ENCODE results near the gene IRX4. TPM values are rescaled to one million over a fixed set of nuclear protein-coding genes. Genes with fewer than 3 reads are reported as not detected.
"Not testable (repeated sequence)": the region's sequence is repeated elsewhere in the genome, so short reads cannot be mapped to it uniquely, and the experiment has no call there.

IRX4 gene
- total and polyA plus RNA-seq, 4 donors = not detected

GRCh38 chr5:1870435-1871272, 12.1 kb downstream of the IRX4 start:
- H3K9me3 ChIP-seq (ENCODE audit: control insufficient read depth, low read length); H3K36me3 ChIP-seq (ENCODE audit: control insufficient read depth in 1 of 2, insufficient read depth in 2 of 2, low read length in 1 of 2); DNase-seq; H3K27ac ChIP-seq (ENCODE audit: low read depth in 1 of 2, low read length in 2 of 2); H3K4me3 ChIP-seq (ENCODE audit: low read length in 2 of 2); H3K4me1 ChIP-seq (ENCODE audit: control insufficient read depth in 1 of 2, insufficient read depth in 2 of 2, low read length in 2 of 2); ATAC-seq (ENCODE audit: low FRiP score); intact Hi-C loops (cut with DNase I); H3K27me3 ChIP-seq (ENCODE audit: control insufficient read depth in 1 of 2, insufficient read depth in 2 of 2, low read length in 1 of 2): not testable (repeated sequence)
- WGBS, 2 donors = 92 to 96% methylated on average over 20 to 21 of the region's 21 CpGs

GRCh38 chr5:1868886-1869475, 13.7 kb downstream of the IRX4 start:
- 71 to 76% methylated on average over 18 to 19 of the region's 19 CpGs for WGBS, 2 donors

GRCh38 chr5:1867815-1868143, 14.9 kb downstream of the IRX4 start:
- no peaks in the 10 kb centered on the region for H3K36me3 ChIP-seq (ENCODE audit: control insufficient read depth in 1 of 2, insufficient read depth in 2 of 2, low read length in 1 of 2)
- no peaks in the 10 kb centered on the region for H3K4me1 ChIP-seq (ENCODE audit: control insufficient read depth in 1 of 2, insufficient read depth in 2 of 2, low read length in 2 of 2)
- WGBS, 2 donors = 18 to 48% methylated on average over 19 to 20 of the region's 20 CpGs
- peak; percentile 15 for ATAC-seq (ENCODE audit: low FRiP score)
- no peak overlapping the region for H3K4me3 ChIP-seq (ENCODE audit: low read length in 2 of 2)
- intact Hi-C loops (cut with DNase I) = no loop called here
- no peak overlapping the region for H3K27ac ChIP-seq (ENCODE audit: low read depth in 1 of 2, low read length in 2 of 2)
- no peaks in the 10 kb centered on the region for H3K9me3 ChIP-seq (ENCODE audit: control insufficient read depth, low read length)
- H3K27me3 ChIP-seq (ENCODE audit: control insufficient read depth in 1 of 2, insufficient read depth in 2 of 2, low read length in 1 of 2) = no peaks in the 10 kb centered on the region
- DNase-seq = no peak

More at GRCh38 chr5:1868886-1869475, 13.7 kb downstream of the IRX4 start:
- H3K36me3 ChIP-seq (ENCODE audit: control insufficient read depth in 1 of 2, insufficient read depth in 2 of 2, low read length in 1 of 2) = no peaks in the 10 kb centered on the region
- no peak overlapping the region for H3K27ac ChIP-seq (ENCODE audit: low read depth in 1 of 2, low read length in 2 of 2)
- no peak overlapping the region for H3K4me3 ChIP-seq (ENCODE audit: low read length in 2 of 2)
- ATAC-seq (ENCODE audit: low FRiP score) (no peak), DNase-seq (no peak)
- H3K4me1 ChIP-seq (ENCODE audit: control insufficient read depth in 1 of 2, insufficient read depth in 2 of 2, low read length in 2 of 2) = no peaks in the 10 kb centered on the region
- no peaks in the 10 kb centered on the region for H3K27me3 ChIP-seq (ENCODE audit: control insufficient read depth in 1 of 2, insufficient read depth in 2 of 2, low read length in 1 of 2)
- H3K9me3 ChIP-seq (ENCODE audit: control insufficient read depth, low read length) = no peaks in the 10 kb centered on the region
- intact Hi-C loops (cut with DNase I) = no loop called here

GRCh38 chr5:1867114-1867814, 15.5 kb downstream of the IRX4 start:
- WGBS, 2 donors = 12 to 25% methylated on average over 8 of the region's 8 CpGs
- Histone ChIP-seq H3K27ac (ENCODE audit: low read depth in 1 of 2, low read length in 2 of 2) (no peak overlapping the region), H3K36me3 (ENCODE audit: control insufficient read depth in 1 of 2, insufficient read depth in 2 of 2, low read length in 1 of 2) (no peaks in the 10 kb centered on the region), H3K4me3 (ENCODE audit: low read length in 2 of 2) (no peak overlapping the region), H3K9me3 (ENCODE audit: control insufficient read depth, low read length) (no peaks in the 10 kb centered on the region), H3K4me1 (ENCODE audit: control insufficient read depth in 1 of 2, insufficient read depth in 2 of 2, low read length in 2 of 2) (no peaks in the 10 kb centered on the region), H3K27me3 (ENCODE audit: control insufficient read depth in 1 of 2, insufficient read depth in 2 of 2, low read length in 1 of 2) (no peaks in the 10 kb centered on the region)
- DNase-seq = no peak
- ATAC-seq (ENCODE audit: low FRiP score) = no peak
- intact Hi-C loops (cut with DNase I) = no loop called here

- Histone ChIP-seq H3K27ac (ENCODE audit: low read depth in 1 of 2, low read length in 2 of 2) (no peak overlapping the region), H3K9me3 (ENCODE audit: control insufficient read depth, low read length) (no peaks in the 10 kb centered on the region), H3K36me3 (ENCODE audit: control insufficient read depth in 1 of 2, insufficient read depth in 2 of 2, low read length in 1 of 2) (no peaks in the 10 kb centered on the region), H3K4me1 (ENCODE audit: control insufficient read depth in 1 of 2, insufficient read depth in 2 of 2, low read length in 2 of 2) (no peaks in the 10 kb centered on the region), H3K27me3 (ENCODE audit: control insufficient read depth in 1 of 2, insufficient read depth in 2 of 2, low read length in 1 of 2) (no peaks in the 10 kb centered on the region), H3K4me3 (ENCODE audit: low read length in 2 of 2) (no peak overlapping the region)
- WGBS, 2 donors = 57 to 58% methylated on average over 14 of the region's 14 CpGs
- ATAC-seq (ENCODE audit: low FRiP score) = no peak
- no peak for DNase-seq
- intact Hi-C loops (cut with DNase I) = no loop called here
Observed at GRCh38 chr5:1865948-1866347, 16.8 kb downstream of the IRX4 start.

- no peak for DNase-seq
- Histone ChIP-seq H3K4me3 (ENCODE audit: low read length in 2 of 2) (no peak overlapping the region), H3K36me3 (ENCODE audit: control insufficient read depth in 1 of 2, insufficient read depth in 2 of 2, low read length in 1 of 2) (no peaks in the 10 kb centered on the region), H3K27ac (ENCODE audit: low read depth in 1 of 2, low read length in 2 of 2) (no peak overlapping the region), H3K4me1 (ENCODE audit: control insufficient read depth in 1 of 2, insufficient read depth in 2 of 2, low read length in 2 of 2) (no peaks in the 10 kb centered on the region), H3K27me3 (ENCODE audit: control insufficient read depth in 1 of 2, insufficient read depth in 2 of 2, low read length in 1 of 2) (no peaks in the 10 kb centered on the region), H3K9me3 (ENCODE audit: control insufficient read depth, low read length) (no peaks in the 10 kb centered on the region)
- ATAC-seq (ENCODE audit: low FRiP score) = no peak
- whole genome bisulfite sequencing, 2 donors = 65 to 70% methylated on average over 14 of the region's 14 CpGs
- intact Hi-C loops (cut with DNase I) = no loop called here
Observed at GRCh38 chr5:1865486-1865885, 17.2 kb downstream of the IRX4 start.

GRCh38 chr5:1864896-1865440, 17.8 kb downstream of the IRX4 start:
- intact Hi-C loops (cut with DNase I) = no loop called here
- no peak overlapping the region for H3K4me3 ChIP-seq (ENCODE audit: low read length in 2 of 2)
- H3K27ac ChIP-seq (ENCODE audit: low read depth in 1 of 2, low read length in 2 of 2) = no peak overlapping the region
- WGBS, 2 donors = 86 to 89% methylated on average over 16 of the region's 16 CpGs
- DNase-seq (no peak), ATAC-seq (ENCODE audit: low FRiP score) (no peak)
- no peaks in the 10 kb centered on the region for H3K27me3 ChIP-seq (ENCODE audit: control insufficient read depth in 1 of 2, insufficient read depth in 2 of 2, low read length in 1 of 2)
- no peaks in the 10 kb centered on the region for H3K4me1 ChIP-seq (ENCODE audit: control insufficient read depth in 1 of 2, insufficient read depth in 2 of 2, low read length in 2 of 2)
- no peaks in the 10 kb centered on the region for H3K9me3 ChIP-seq (ENCODE audit: control insufficient read depth, low read length)
- H3K36me3 ChIP-seq (ENCODE audit: control insufficient read depth in 1 of 2, insufficient read depth in 2 of 2, low read length in 1 of 2) = no peaks in the 10 kb centered on the region

- Histone ChIP-seq H3K4me3 (ENCODE audit: low read length in 2 of 2) (no peak overlapping the region), H3K4me1 (ENCODE audit: control insufficient read depth in 1 of 2, insufficient read depth in 2 of 2, low read length in 2 of 2) (no peaks in the 10 kb centered on the region), H3K36me3 (ENCODE audit: control insufficient read depth in 1 of 2, insufficient read depth in 2 of 2, low read length in 1 of 2) (no peaks in the 10 kb centered on the region), H3K9me3 (ENCODE audit: control insufficient read depth, low read length) (no peaks in the 10 kb centered on the region), H3K27ac (ENCODE audit: low read depth in 1 of 2, low read length in 2 of 2) (no peak overlapping the region), H3K27me3 (ENCODE audit: control insufficient read depth in 1 of 2, insufficient read depth in 2 of 2, low read length in 1 of 2) (no peaks in the 10 kb centered on the region)
- WGBS, 2 donors = 33 to 40% methylated on average over 7 of the region's 7 CpGs
- no peak for ATAC-seq (ENCODE audit: low FRiP score)
- no peak for DNase-seq
- intact Hi-C loops (cut with DNase I) = no loop called here
Observed at GRCh38 chr5:1860949-1861348, 21.8 kb downstream of the IRX4 start.

All from aorta (tissue), 5 donors.